Liver (tissue), 9 donors: ENCODE data around the gene MSH4. TPM values are rescaled to one million over a fixed set of nuclear protein-coding genes. Genes with fewer than 3 reads are reported as not detected.

Source experiments
- DNase-seq: peaks from one replicate; pipeline ENCODE4 v3.0.0-alpha.2; 2017; ENCODE audit warnings: low spot score
- H3K27ac ChIP-seq, 2 donors: one replicate each; pipeline ENCODE4 v1.7.0; 2013; ENCODE audit warnings: inconsistent platforms in 2 of 2, low read length in 2 of 2, control low read depth in 1 of 2, low read depth in 1 of 2, mild to moderate bottlenecking in 1 of 2
- H3K27me3 ChIP-seq, 4 donors: one replicate each; pipeline versions ENCODE4 v1.6.1 to v1.7.0; 2013; ENCODE audit warnings: low read length in 3 of 4, inconsistent platforms in 1 of 4, mild to moderate bottlenecking in 1 of 4, moderate library complexity in 1 of 4; ENCODE audit not compliant: control insufficient read depth in 4 of 4, insufficient read depth in 4 of 4
- H3K36me3 ChIP-seq, 4 donors: one replicate each; pipeline versions ENCODE4 v1.6.1 to v1.7.0; 2013; ENCODE audit warnings: low read length in 3 of 4, mild to moderate bottlenecking in 3 of 4, low read depth in 1 of 4, moderate library complexity in 1 of 4; ENCODE audit not compliant: control insufficient read depth in 4 of 4, insufficient read depth in 3 of 4
- H3K4me1 ChIP-seq, 4 donors: one replicate each; pipeline versions ENCODE4 v1.6.1 to v1.7.0; 2013; ENCODE audit warnings: low read length in 3 of 4, mild to moderate bottlenecking in 3 of 4, moderate library complexity in 1 of 4; ENCODE audit not compliant: control insufficient read depth in 4 of 4, insufficient read depth in 4 of 4
- H3K4me3 ChIP-seq, 3 donors: one replicate each; pipeline versions ENCODE4 v1.6.1 to v1.7.0; 2013; ENCODE audit warnings: low read length in 3 of 3, control low read depth in 1 of 3, low read depth in 1 of 3, mild to moderate bottlenecking in 1 of 3
- H3K9ac ChIP-seq, 2 donors: one replicate each; pipeline ENCODE4 v1.7.0; 2013; ENCODE audit warnings: low read length in 2 of 2, mild to moderate bottlenecking in 2 of 2, moderate library complexity in 2 of 2, control low read depth in 1 of 2, low read depth in 1 of 2
- H3K9me3 ChIP-seq, 4 donors: one replicate each; pipeline versions ENCODE4 v1.6.1 to v1.7.0; 2013; ENCODE audit warnings: low read length in 3 of 4; ENCODE audit not compliant: control insufficient read depth in 4 of 4
- ATF3 ChIP-seq: IDR thresholded peaks from 2 replicates; pipeline ENCODE4 v1.6.1; 2016; ENCODE audit warnings: antibody characterized with exemption
- FOXA1 ChIP-seq: IDR thresholded peaks from 2 replicates; pipeline ENCODE4 v1.6.1; 2016; ENCODE audit warnings: antibody characterized with exemption
- FOXA2 ChIP-seq: IDR thresholded peaks from 2 replicates; pipeline ENCODE4 v1.6.1; 2016; ENCODE audit warnings: antibody characterized with exemption
- HNF4A ChIP-seq, 2 donors: conservative IDR thresholded peaks; 2 replicates each; pipeline ENCODE4 v1.6.1; 2016; ENCODE audit warnings: antibody characterized with exemption in 2 of 2, mild to moderate bottlenecking in 2 of 2
- HNF4G ChIP-seq: IDR thresholded peaks from 2 replicates; pipeline ENCODE4 v1.6.1; 2016; ENCODE audit warnings: antibody characterized with exemption
- JUND ChIP-seq, 2 donors: IDR thresholded peaks; 2 replicates each; pipeline ENCODE4 v1.6.1; 2016; ENCODE audit warnings: antibody characterized with exemption in 2 of 2
- MAX ChIP-seq: IDR thresholded peaks from 2 replicates; pipeline ENCODE4 v1.6.1; 2016; ENCODE audit warnings: antibody characterized with exemption
- NR2F2 ChIP-seq: IDR thresholded peaks from 2 replicates; pipeline ENCODE4 v1.6.1; 2016; ENCODE audit warnings: antibody characterized with exemption
- RXRA ChIP-seq, 2 donors: IDR thresholded peaks; 2 replicates each; pipeline ENCODE4 v1.6.1; 2017 to 2018; ENCODE audit warnings: antibody characterized with exemption in 2 of 2, mild to moderate bottlenecking in 1 of 2
- SP1 ChIP-seq: IDR thresholded peaks from 2 replicates; pipeline ENCODE4 v1.6.1; 2018; ENCODE audit warnings: antibody characterized with exemption, mild to moderate bottlenecking
- TAF1 ChIP-seq: conservative IDR thresholded peaks from 2 replicates; pipeline ENCODE4 v1.6.1; 2016; ENCODE audit warnings: antibody characterized with exemption, mild to moderate bottlenecking
- YY1 ChIP-seq: IDR thresholded peaks from 2 replicates; pipeline ENCODE4 v1.6.1; 2016; ENCODE audit warnings: antibody characterized with exemption, mild to moderate bottlenecking
- ZBTB33 ChIP-seq: IDR thresholded peaks from 2 replicates; pipeline ENCODE4 v1.6.1; 2016; ENCODE audit warnings: antibody characterized with exemption
- WGBS: extraction: QIAGEN DNeasy Blood & Tissue Kit; methylation state at CpG from one replicate; pipeline ENCODE4 v1.1.7; 2013; 5-methylcytosine and 5-hydroxymethylcytosine counted together
- polyA plus RNA-seq, 2 donors: library from polyadenylated mRNA; stranded (reverse) in 1 of 2; unstranded in 1 of 2; fragments of 200-250 nt in 1 of 2; fragments of >200 nt in 1 of 2; fragmentation: Nextera tagmentation in 1 of 2; extraction: Ambion mirVana in 1 of 2; gene quantifications; one replicate each; pipeline versions ENCODE4 v1.2.1 to v1.2.3, GENCODE V29; 2013 to 2015
- total RNA-seq, 2 donors: library from RNA; depleted of rRNA; stranded (reverse); fragments of >200 nt; gene quantifications; one replicate each; pipeline ENCODE4 v1.2.3, GENCODE V29; 2014
- donor health status: healthy.
- donor health status: healthy.
- donor health status: healthy.
- donor health status: healthy.
- donor health status: healthy.

The MSH4 gene
- total and polyA plus RNA-seq, 4 donors = 0.08 to 0.14 TPM; not detected in 2

- TF ChIP-seq ZBTB33 (no peak), TAF1 (no peak), HNF4A (conservative IDR thresholded peaks at IDR 0.05) (no peak), RXRA (IDR thresholded peaks at IDR 0.05) (no peak), YY1 (no peak), FOXA2 (no peak)
Measured at GRCh38 chr1:75845576-75845975, 48.9 kb downstream of the MSH4 start (continued).

- 35% methylated on average over 2 of the region's 2 CpGs for WGBS
- no peak for DNase-seq
- no peaks in the 10 kb centered on the region for H3K9me3 ChIP-seq
Measured at GRCh38 chr1:75855010-75855409, 58.3 kb downstream of the MSH4 start.

GRCh38 chr1:75855734-75856133, 59.1 kb downstream of the MSH4 start:
- DNase-seq = no peak
- TF ChIP-seq JUND (IDR thresholded peaks at IDR 0.05) = no peak
- TF ChIP-seq ZBTB33 = no peak
- no peak for TF ChIP-seq HNF4G
- no peak for TF ChIP-seq MAX
- no peak for TF ChIP-seq SP1
- TF ChIP-seq FOXA1 = no peak
- TF ChIP-seq HNF4A (conservative IDR thresholded peaks at IDR 0.05) = no peak

More at GRCh38 chr1:75855010-75855409, 58.3 kb downstream of the MSH4 start:
- peak in 1 of 2 donors; percentile 19 for TF ChIP-seq JUND (IDR thresholded peaks at IDR 0.05)
- TF ChIP-seq RXRA (IDR thresholded peaks at IDR 0.05) = peak; percentile 51 to 54
- TF ChIP-seq NR2F2 = peak; percentile 46
- no peak for TF ChIP-seq SP1
- TF ChIP-seq ATF3 = no peak
- TF ChIP-seq HNF4A (conservative IDR thresholded peaks at IDR 0.05) = peak; percentile 44 to 48
- no peak for TF ChIP-seq TAF1
- peak; percentile 10 for TF ChIP-seq FOXA2
- TF ChIP-seq MAX = peak; percentile 20
- no peak overlapping the region for H3K9ac ChIP-seq
- H3K4me3 ChIP-seq = no peak overlapping the region
- H3K27me3 ChIP-seq = no peaks in the 10 kb centered on the region
- H3K36me3 ChIP-seq = no peaks in the 10 kb centered on the region
- peaks cover 0 to 3% (median 0%) of the 10 kb centered on the region in 4 donors for H3K4me1 ChIP-seq
- H3K27ac ChIP-seq = no peak overlapping the region

More at GRCh38 chr1:75855734-75856133, 59.1 kb downstream of the MSH4 start:
- Histone ChIP-seq H3K36me3 (no peaks in the 10 kb centered on the region), H3K4me3 (no peak overlapping the region), H3K27ac (no peak overlapping the region), H3K9ac (no peak overlapping the region), H3K27me3 (no peaks in the 10 kb centered on the region), H3K9me3 (no peaks in the 10 kb centered on the region), H3K4me1 (peaks cover 0 to 3% (median 0%) of the 10 kb centered on the region in 4 donors)
